SK-N-SH (cell line): Measurements from ENCODE around the gene STX7. TPM values are rescaled to one million over a fixed set of nuclear protein-coding genes. Genes with fewer than 3 reads are reported as not detected.

Experiments used
- CTCF ChIA-PET: fragments of 300-600, 350-600 bp; formaldehyde crosslinking; extraction: SDS; loops from one replicate; lab custom pipeline; 2021; lab: Yijun Ruan, JAX
- POLR2A ChIA-PET: fragments of 350-600 bp; sonication (Branson Sonifier 250); formaldehyde crosslinking; extraction: SDS; loops from one replicate; lab custom pipeline; 2020; ENCODE audit warnings: antibody characterized with exemption, inconsistent platforms; lab: Yijun Ruan, JAX
- DNase-seq: peaks from one replicate; pipeline ENCODE4 v3.0.0; 2012
- H2AFZ ChIP-seq: fragments of 200-600 bp; sonication (generic); 2 replicates; pipeline ENCODE4 v1.8.1; 2016; ENCODE audit warnings: antibody characterized with exemption, mild to moderate bottlenecking, low read depth
- H3F3A ChIP-seq: fragments of 200-600 bp; sonication (generic); replicated peaks from 2 replicates; pipeline ENCODE3; 2016; ENCODE audit warnings: antibody characterized with exemption, mild to moderate bottlenecking; ENCODE audit not compliant: insufficient read depth
- H3K27ac ChIP-seq, 2 experiments: fragments of 200-500 bp in 1 of 2; fragments of 200-600 bp in 1 of 2; sonication (Bioruptor generic) in 1 of 2; sonication (generic), shearing (Covaris generic) in 1 of 2; 2 replicates each; pipeline versions ENCODE4 v1.5.1 to v1.6.1; 2014 to 2016; ENCODE audit warnings: low read depth in 2 of 2, inconsistent platforms in 1 of 2, low read length in 1 of 2, mild to moderate bottlenecking in 1 of 2, mixed read lengths in 1 of 2
- H3K27me3 ChIP-seq: fragments of 200-600 bp; sonication (generic), shearing (Covaris generic); 2 replicates; pipeline ENCODE4 v1.6.1; 2016; ENCODE audit warnings: mixed run types; ENCODE audit not compliant: insufficient read depth
- H3K36me3 ChIP-seq, 2 experiments: fragments of 200-500 bp in 1 of 2; fragments of 200-600 bp in 1 of 2; sonication (Bioruptor generic) in 1 of 2; sonication (generic) in 1 of 2; replicated peaks in 1 of 2; 2 replicates each; pipeline versions ENCODE3 to v1.5.1; 2014 to 2016; ENCODE audit warnings: low read length in 1 of 2, mild to moderate bottlenecking in 1 of 2; ENCODE audit not compliant: insufficient read depth in 2 of 2, control insufficient read depth in 1 of 2
- H3K4me1 ChIP-seq, 2 experiments: fragments of 200-500 bp in 1 of 2; fragments of 200-600 bp in 1 of 2; sonication (Bioruptor generic) in 1 of 2; sonication (generic), shearing (Covaris generic) in 1 of 2; 2 replicates each; pipeline versions ENCODE4 v1.5.1 to v1.6.1; 2014 to 2016; ENCODE audit warnings: low read depth in 1 of 2, low read length in 1 of 2, mixed run types in 1 of 2; ENCODE audit not compliant: insufficient read depth in 2 of 2, control insufficient read depth in 1 of 2
- H3K4me2 ChIP-seq: fragments of 200-600 bp; sonication (generic), shearing (Covaris generic); 2 replicates; pipeline ENCODE4 v1.6.1; 2017; ENCODE audit warnings: mixed run types
- H3K4me3 ChIP-seq, 2 experiments: fragments of 200-500 bp in 1 of 2; fragments of 200-600 bp in 1 of 2; sonication (Bioruptor generic) in 1 of 2; sonication (generic), shearing (Covaris generic) in 1 of 2; 2 replicates each; pipeline versions ENCODE4 v1.5.1 to v1.8.1; 2014 to 2016; ENCODE audit warnings: low read depth in 2 of 2, inconsistent platforms in 1 of 2, low read length in 1 of 2, mild to moderate bottlenecking in 1 of 2, mixed read lengths in 1 of 2, moderate library complexity in 1 of 2
- H3K79me2 ChIP-seq: fragments of 200-600 bp; sonication (generic); 2 replicates; pipeline ENCODE4 v1.8.1; 2017; ENCODE audit warnings: mild to moderate bottlenecking; ENCODE audit not compliant: insufficient read depth
- H3K9ac ChIP-seq: fragments of 200-600 bp; sonication (generic); 2 replicates; pipeline ENCODE4 v1.6.1; 2017; ENCODE audit warnings: mixed run types
- H3K9me2 ChIP-seq: fragments of 200-600 bp; sonication (generic); 2 replicates; pipeline ENCODE4 v1.6.1; 2017; ENCODE audit warnings: mixed run types
- H3K9me3 ChIP-seq: fragments of 200-600 bp; sonication (generic); 2 replicates; pipeline ENCODE4 v1.6.1; 2017; ENCODE audit warnings: mixed run types, mild to moderate bottlenecking, moderate library complexity
- H4K20me1 ChIP-seq: fragments of 200-600 bp; sonication (generic); 2 replicates; pipeline ENCODE4 v1.6.1; 2017; ENCODE audit warnings: mild to moderate bottlenecking, mixed run types; ENCODE audit not compliant: insufficient read depth
- FOSL2 ChIP-seq: IDR thresholded peaks from 2 replicates; pipeline ENCODE4 v1.4.0; 2012; ENCODE audit warnings: low read depth, mild to moderate bottlenecking, moderate library complexity, borderline replicate concordance
- GABPA ChIP-seq: IDR thresholded peaks from 2 replicates; pipeline ENCODE4 v1.4.0; 2012; ENCODE audit warnings: low read depth, mild to moderate bottlenecking
- IRF3 ChIP-seq: fragments of 150-350 bp; IDR thresholded peaks from 2 replicates; pipeline ENCODE4 v1.6.1; 2016; ENCODE audit warnings: mild to moderate bottlenecking, low read depth, low read length
- JUND ChIP-seq: IDR thresholded peaks from 2 replicates; pipeline ENCODE4 v1.4.0; 2012
- MEF2A ChIP-seq: IDR thresholded peaks from 2 replicates; pipeline ENCODE4 v1.4.0; 2012; ENCODE audit warnings: low read depth, borderline replicate concordance
- NFIC ChIP-seq: IDR thresholded peaks from 2 replicates; pipeline ENCODE4 v1.4.0; 2012; ENCODE audit warnings: borderline replicate concordance
- PBX3 ChIP-seq: IDR thresholded peaks from 2 replicates; pipeline ENCODE4; 2012
- POLR2AphosphoS5 ChIP-seq: IDR thresholded peaks from 2 replicates; pipeline ENCODE4 v1.6.1; 2012; ENCODE audit warnings: low read depth, low read length
- RAD21 ChIP-seq: IDR thresholded peaks from 2 replicates; pipeline ENCODE4 v1.6.1; 2012; ENCODE audit warnings: mild to moderate bottlenecking, low read length
- RCOR1 ChIP-seq: fragments of 150-350 bp; IDR thresholded peaks from 2 replicates; pipeline ENCODE4 v1.6.1; 2017; ENCODE audit warnings: antibody characterized with exemption, low read length
- RFX5 ChIP-seq: IDR thresholded peaks from 2 replicates; pipeline ENCODE4 v1.6.1; 2012; ENCODE audit warnings: mild to moderate bottlenecking, improper control_type of control experiment, low read length
- RXRA ChIP-seq: IDR thresholded peaks from 2 replicates; pipeline ENCODE4 v1.4.0; 2012; ENCODE audit warnings: low read depth, mild to moderate bottlenecking, borderline replicate concordance
- SMC3 ChIP-seq: IDR thresholded peaks from 2 replicates; pipeline ENCODE4 v1.6.1; 2012; ENCODE audit warnings: low read depth, low read length, improper control_type of control experiment
- TCF12 ChIP-seq: IDR thresholded peaks from 2 replicates; pipeline ENCODE4 v1.4.0; 2012
- TEAD4 ChIP-seq: IDR thresholded peaks from 2 replicates; pipeline ENCODE4 v1.4.0; 2012; ENCODE audit warnings: mild to moderate bottlenecking, borderline replicate concordance; ENCODE audit not compliant: insufficient read depth
- USF1 ChIP-seq: IDR thresholded peaks from 2 replicates; pipeline ENCODE4 v1.4.0; 2012; ENCODE audit warnings: low read depth, borderline replicate concordance
- WGBS: methylation state at CpG from one replicate; pipeline ENCODE4 v1.1.6; 2017; ENCODE audit warnings: low lambda C conversion rate; 5-methylcytosine and 5-hydroxymethylcytosine counted together
- polyA plus RNA-seq, 3 experiments: library from polyadenylated mRNA; depleted of rRNA; stranded (reverse); fragments of >200 nt; gene quantifications; 2 replicates each; pipeline ENCODE4 v1.2.3, GENCODE V29; 2012
- TF ChIP-seq, protein P1 (sequence below): fragments of 150-350 bp; IDR thresholded peaks from 2 replicates; pipeline ENCODE4 v1.6.1; 2017; ENCODE audit warnings: antibody characterized with exemption, low read length, low read depth, borderline replicate concordance
- TF ChIP-seq, protein P2 (sequence below): IDR thresholded peaks from 2 replicates; pipeline ENCODE4 v1.6.1; 2012; ENCODE audit warnings: mild to moderate bottlenecking, low read depth, low read length, moderate library complexity

Gene STX7
- polyA plus RNA-seq, 1 of the 3 experiments (the other 2 are of a cell fraction): 12.8 TPM

- TF ChIP-seq USF1 (0 out of 2 replicates have a peak, but pooled peaks have one; percentile 37), FOSL2 (peak; percentile 99), RFX5 (no peak), SMC3 (no peak)
These were observed 67.5 kb downstream of the STX7 start (continued) for GRCh38 chr6:132445201-132445951.

- Histone ChIP-seq H3K36me3 (peaks cover 0 to 17% of the 10 kb centered on the region in 2 experiments), H3K27me3 (no peaks in the 10 kb centered on the region), H3K27ac (peak overlapping the region; percentile 83 to 89; a peak in 3 of 4 replicates), H3K4me1 (peaks cover 0 to 7% of the 10 kb centered on the region in 2 experiments; a peak in 2 of 4 replicates), H3F3A (peaks cover 28% of the 10 kb centered on the region), H2AFZ (no peak overlapping the region), H3K4me2 (no peak overlapping the region), H3K79me2 (no peaks in the 10 kb centered on the region), H3K9me3 (0 out of 2 replicates have a peak, but pooled peaks cover 7% of the 10 kb centered on the region), H3K4me3 (no peak overlapping the region), H4K20me1 (no peaks in the 10 kb centered on the region), H3K9ac (no peak overlapping the region), H3K9me2 (no peaks in the 10 kb centered on the region)
- peak; percentile 2; the same call in 1 of the 2 replicates for TF ChIP-seq PBX3
- peak; percentile 37; the same call in 1 of the 2 replicates for TF ChIP-seq TCF12
- no peak for TF ChIP-seq MEF2A
- POLR2A ChIA-PET: no interaction called here
- DNase-seq: no peak
- CTCF ChIA-PET: interaction anchor here (1.0 kb wide), 2 partner anchors 9 to 163 kb away, joined by 3 to 4 read pairs; no protein-coding TSS in a partner anchor
These were observed 69.7 kb downstream of the STX7 start for GRCh38 chr6:132443206-132443605.

DNA sequence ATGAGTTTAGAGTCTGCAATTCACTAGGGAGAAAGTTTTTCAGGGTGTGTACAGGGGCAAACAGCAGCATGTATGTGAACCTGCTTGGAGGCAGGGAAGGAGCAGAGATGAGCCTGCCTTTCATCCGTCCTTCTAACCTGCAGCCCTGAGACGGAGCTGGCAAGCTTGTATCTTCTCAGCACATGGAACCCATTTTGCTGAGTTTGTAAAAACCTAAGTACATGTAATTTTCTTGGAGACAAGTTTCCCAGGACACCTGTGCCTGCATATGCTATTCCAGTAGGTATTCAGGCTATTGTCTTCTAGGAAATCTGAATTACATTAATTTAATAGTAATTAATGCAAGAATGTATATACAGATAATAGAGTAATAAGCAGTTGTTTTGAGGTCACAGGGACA is 82.8 kb downstream of the STX7 start:
- no peaks in the 10 kb centered on the region for H3K27me3 ChIP-seq
- H3K27ac ChIP-seq: no peak overlapping the region
- H2AFZ ChIP-seq: no peak overlapping the region
- H3K9me2 ChIP-seq: no peaks in the 10 kb centered on the region
- WGBS: 41% methylated on average over 2 of the region's 2 CpGs
- H3K36me3 ChIP-seq: no peaks in the 10 kb centered on the region
- H3K79me2 ChIP-seq: no peaks in the 10 kb centered on the region
- ChIA-PET POLR2A (no interaction called here), CTCF (no interaction called here)
- no peak overlapping the region for H3K4me3 ChIP-seq
- no peaks in the 10 kb centered on the region for H3F3A ChIP-seq
- H4K20me1 ChIP-seq: no peaks in the 10 kb centered on the region
- no peaks in the 10 kb centered on the region for H3K4me1 ChIP-seq
- no peaks in the 10 kb centered on the region for H3K9me3 ChIP-seq
- H3K9ac ChIP-seq: no peak overlapping the region
- no peak overlapping the region for H3K4me2 ChIP-seq
- no peak for DNase-seq
- TF ChIP-seq NFIC: no peak
- TF ChIP-seq TEAD4: no peak
- no peak for TF ChIP-seq MEF2A
- no peak for TF ChIP-seq SMC3
- TF ChIP-seq, protein P1, sequence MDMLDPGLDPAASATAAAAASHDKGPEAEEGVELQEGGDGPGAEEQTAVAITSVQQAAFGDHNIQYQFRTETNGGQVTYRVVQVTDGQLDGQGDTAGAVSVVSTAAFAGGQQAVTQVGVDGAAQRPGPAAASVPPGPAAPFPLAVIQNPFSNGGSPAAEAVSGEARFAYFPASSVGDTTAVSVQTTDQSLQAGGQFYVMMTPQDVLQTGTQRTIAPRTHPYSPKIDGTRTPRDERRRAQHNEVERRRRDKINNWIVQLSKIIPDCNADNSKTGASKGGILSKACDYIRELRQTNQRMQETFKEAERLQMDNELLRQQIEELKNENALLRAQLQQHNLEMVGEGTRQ: no peak
- no peak for TF ChIP-seq RFX5
- TF ChIP-seq RCOR1: no peak
- TF ChIP-seq JUND: no peak
- TF ChIP-seq IRF3: no peak
- no peak for TF ChIP-seq GABPA
- TF ChIP-seq, protein P2, sequence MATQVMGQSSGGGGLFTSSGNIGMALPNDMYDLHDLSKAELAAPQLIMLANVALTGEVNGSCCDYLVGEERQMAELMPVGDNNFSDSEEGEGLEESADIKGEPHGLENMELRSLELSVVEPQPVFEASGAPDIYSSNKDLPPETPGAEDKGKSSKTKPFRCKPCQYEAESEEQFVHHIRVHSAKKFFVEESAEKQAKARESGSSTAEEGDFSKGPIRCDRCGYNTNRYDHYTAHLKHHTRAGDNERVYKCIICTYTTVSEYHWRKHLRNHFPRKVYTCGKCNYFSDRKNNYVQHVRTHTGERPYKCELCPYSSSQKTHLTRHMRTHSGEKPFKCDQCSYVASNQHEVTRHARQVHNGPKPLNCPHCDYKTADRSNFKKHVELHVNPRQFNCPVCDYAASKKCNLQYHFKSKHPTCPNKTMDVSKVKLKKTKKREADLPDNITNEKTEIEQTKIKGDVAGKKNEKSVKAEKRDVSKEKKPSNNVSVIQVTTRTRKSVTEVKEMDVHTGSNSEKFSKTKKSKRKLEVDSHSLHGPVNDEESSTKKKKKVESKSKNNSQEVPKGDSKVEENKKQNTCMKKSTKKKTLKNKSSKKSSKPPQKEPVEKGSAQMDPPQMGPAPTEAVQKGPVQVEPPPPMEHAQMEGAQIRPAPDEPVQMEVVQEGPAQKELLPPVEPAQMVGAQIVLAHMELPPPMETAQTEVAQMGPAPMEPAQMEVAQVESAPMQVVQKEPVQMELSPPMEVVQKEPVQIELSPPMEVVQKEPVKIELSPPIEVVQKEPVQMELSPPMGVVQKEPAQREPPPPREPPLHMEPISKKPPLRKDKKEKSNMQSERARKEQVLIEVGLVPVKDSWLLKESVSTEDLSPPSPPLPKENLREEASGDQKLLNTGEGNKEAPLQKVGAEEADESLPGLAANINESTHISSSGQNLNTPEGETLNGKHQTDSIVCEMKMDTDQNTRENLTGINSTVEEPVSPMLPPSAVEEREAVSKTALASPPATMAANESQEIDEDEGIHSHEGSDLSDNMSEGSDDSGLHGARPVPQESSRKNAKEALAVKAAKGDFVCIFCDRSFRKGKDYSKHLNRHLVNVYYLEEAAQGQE: no peak
- no peak for TF ChIP-seq RAD21
- no peak for TF ChIP-seq RXRA
- no peak for TF ChIP-seq POLR2AphosphoS5
